SK-N-SH (cell line): Measurements from ENCODE around the gene COL17A1. TPM values are rescaled to one million over a fixed set of nuclear protein-coding genes. Genes with fewer than 3 reads are reported as not detected.

Source experiments
- CTCF ChIA-PET: fragments of 300-600, 350-600 bp; formaldehyde crosslinking; extraction: SDS; loops from one replicate; lab custom pipeline; 2021; lab: Yijun Ruan, JAX
- POLR2A ChIA-PET: fragments of 350-600 bp; sonication (Branson Sonifier 250); formaldehyde crosslinking; extraction: SDS; loops from one replicate; lab custom pipeline; 2020; ENCODE audit warnings: antibody characterized with exemption, inconsistent platforms; lab: Yijun Ruan, JAX
- DNase-seq: peaks from one replicate; pipeline ENCODE4 v3.0.0; 2012
- H2AFZ ChIP-seq: fragments of 200-600 bp; sonication (generic); 2 replicates; pipeline ENCODE4 v1.8.1; 2016; ENCODE audit warnings: antibody characterized with exemption, mild to moderate bottlenecking, low read depth
- H3F3A ChIP-seq: fragments of 200-600 bp; sonication (generic); replicated peaks from 2 replicates; pipeline ENCODE3; 2016; ENCODE audit warnings: antibody characterized with exemption, mild to moderate bottlenecking; ENCODE audit not compliant: insufficient read depth
- H3K27ac ChIP-seq, 2 experiments: fragments of 200-500 bp in 1 of 2; fragments of 200-600 bp in 1 of 2; sonication (Bioruptor generic) in 1 of 2; sonication (generic), shearing (Covaris generic) in 1 of 2; 2 replicates each; pipeline versions ENCODE4 v1.5.1 to v1.6.1; 2014 to 2016; ENCODE audit warnings: low read depth in 2 of 2, inconsistent platforms in 1 of 2, low read length in 1 of 2, mild to moderate bottlenecking in 1 of 2, mixed read lengths in 1 of 2
- H3K27me3 ChIP-seq: fragments of 200-600 bp; sonication (generic), shearing (Covaris generic); 2 replicates; pipeline ENCODE4 v1.6.1; 2016; ENCODE audit warnings: mixed run types; ENCODE audit not compliant: insufficient read depth
- H3K36me3 ChIP-seq, 2 experiments: fragments of 200-500 bp in 1 of 2; fragments of 200-600 bp in 1 of 2; sonication (Bioruptor generic) in 1 of 2; sonication (generic) in 1 of 2; replicated peaks in 1 of 2; 2 replicates each; pipeline versions ENCODE3 to v1.5.1; 2014 to 2016; ENCODE audit warnings: low read length in 1 of 2, mild to moderate bottlenecking in 1 of 2; ENCODE audit not compliant: insufficient read depth in 2 of 2, control insufficient read depth in 1 of 2
- H3K4me1 ChIP-seq, 2 experiments: fragments of 200-500 bp in 1 of 2; fragments of 200-600 bp in 1 of 2; sonication (Bioruptor generic) in 1 of 2; sonication (generic), shearing (Covaris generic) in 1 of 2; 2 replicates each; pipeline versions ENCODE4 v1.5.1 to v1.6.1; 2014 to 2016; ENCODE audit warnings: low read depth in 1 of 2, low read length in 1 of 2, mixed run types in 1 of 2; ENCODE audit not compliant: insufficient read depth in 2 of 2, control insufficient read depth in 1 of 2
- H3K4me2 ChIP-seq: fragments of 200-600 bp; sonication (generic), shearing (Covaris generic); 2 replicates; pipeline ENCODE4 v1.6.1; 2017; ENCODE audit warnings: mixed run types
- H3K4me3 ChIP-seq, 2 experiments: fragments of 200-500 bp in 1 of 2; fragments of 200-600 bp in 1 of 2; sonication (Bioruptor generic) in 1 of 2; sonication (generic), shearing (Covaris generic) in 1 of 2; 2 replicates each; pipeline versions ENCODE4 v1.5.1 to v1.8.1; 2014 to 2016; ENCODE audit warnings: low read depth in 2 of 2, inconsistent platforms in 1 of 2, low read length in 1 of 2, mild to moderate bottlenecking in 1 of 2, mixed read lengths in 1 of 2, moderate library complexity in 1 of 2
- H3K79me2 ChIP-seq: fragments of 200-600 bp; sonication (generic); 2 replicates; pipeline ENCODE4 v1.8.1; 2017; ENCODE audit warnings: mild to moderate bottlenecking; ENCODE audit not compliant: insufficient read depth
- H3K9ac ChIP-seq: fragments of 200-600 bp; sonication (generic); 2 replicates; pipeline ENCODE4 v1.6.1; 2017; ENCODE audit warnings: mixed run types
- H3K9me2 ChIP-seq: fragments of 200-600 bp; sonication (generic); 2 replicates; pipeline ENCODE4 v1.6.1; 2017; ENCODE audit warnings: mixed run types
- H3K9me3 ChIP-seq: fragments of 200-600 bp; sonication (generic); 2 replicates; pipeline ENCODE4 v1.6.1; 2017; ENCODE audit warnings: mixed run types, mild to moderate bottlenecking, moderate library complexity
- H4K20me1 ChIP-seq: fragments of 200-600 bp; sonication (generic); 2 replicates; pipeline ENCODE4 v1.6.1; 2017; ENCODE audit warnings: mild to moderate bottlenecking, mixed run types; ENCODE audit not compliant: insufficient read depth
- CHD2 ChIP-seq: fragments of 150-350 bp; IDR thresholded peaks from 2 replicates; pipeline ENCODE4 v1.6.1; 2018; ENCODE audit warnings: low read length; ENCODE audit not compliant: partially characterized antibody
- ELF1 ChIP-seq: IDR thresholded peaks from 2 replicates; pipeline ENCODE4 v1.4.0; 2012
- EZH2phosphoT487 ChIP-seq: fragments of 200-600 bp; sonication (generic); IDR thresholded peaks from 2 replicates; pipeline ENCODE4 v1.6.1; 2017; ENCODE audit warnings: low read depth, mixed run types, mild to moderate bottlenecking, antibody characterized with exemption, moderate library complexity, borderline replicate concordance
- FOSL2 ChIP-seq: IDR thresholded peaks from 2 replicates; pipeline ENCODE4 v1.4.0; 2012; ENCODE audit warnings: low read depth, mild to moderate bottlenecking, moderate library complexity, borderline replicate concordance
- FOXM1 ChIP-seq: IDR thresholded peaks from 2 replicates; pipeline ENCODE4 v1.4.0; 2012; ENCODE audit warnings: low read depth, mild to moderate bottlenecking
- GABPA ChIP-seq: IDR thresholded peaks from 2 replicates; pipeline ENCODE4 v1.4.0; 2012; ENCODE audit warnings: low read depth, mild to moderate bottlenecking
- IRF3 ChIP-seq: fragments of 150-350 bp; IDR thresholded peaks from 2 replicates; pipeline ENCODE4 v1.6.1; 2016; ENCODE audit warnings: mild to moderate bottlenecking, low read depth, low read length
- JUND ChIP-seq: IDR thresholded peaks from 2 replicates; pipeline ENCODE4 v1.4.0; 2012
- NFIC ChIP-seq: IDR thresholded peaks from 2 replicates; pipeline ENCODE4 v1.4.0; 2012; ENCODE audit warnings: borderline replicate concordance
- RAD21 ChIP-seq: IDR thresholded peaks from 2 replicates; pipeline ENCODE4 v1.6.1; 2012; ENCODE audit warnings: mild to moderate bottlenecking, low read length
- RFX5 ChIP-seq: IDR thresholded peaks from 2 replicates; pipeline ENCODE4 v1.6.1; 2012; ENCODE audit warnings: mild to moderate bottlenecking, improper control_type of control experiment, low read length
- TCF12 ChIP-seq: IDR thresholded peaks from 2 replicates; pipeline ENCODE4 v1.4.0; 2012
- USF2 ChIP-seq: fragments of 150-350 bp; IDR thresholded peaks from 2 replicates; pipeline ENCODE4 v1.6.1; 2017; ENCODE audit warnings: antibody characterized with exemption, low read length, low read depth, borderline replicate concordance
- YY1 ChIP-seq: IDR thresholded peaks from 2 replicates; pipeline ENCODE4 v1.4.0; 2012; ENCODE audit warnings: low read depth, mild to moderate bottlenecking
- WGBS: methylation state at CpG from one replicate; pipeline ENCODE4 v1.1.6; 2017; ENCODE audit warnings: low lambda C conversion rate; 5-methylcytosine and 5-hydroxymethylcytosine counted together
- polyA plus RNA-seq, 3 experiments: library from polyadenylated mRNA; depleted of rRNA; stranded (reverse); fragments of >200 nt; gene quantifications; 2 replicates each; pipeline ENCODE4 v1.2.3, GENCODE V29; 2012
- TF ChIP-seq, protein P1 (sequence below): fragments of 200-600 bp; sonication (generic); IDR thresholded peaks from 2 replicates; pipeline ENCODE4 v1.6.1; 2017; ENCODE audit warnings: antibody characterized with exemption, mild to moderate bottlenecking, moderate library complexity
- TF ChIP-seq, protein P2 (sequence below): IDR thresholded peaks from 2 replicates; pipeline ENCODE4 v1.6.1; 2012; ENCODE audit warnings: mild to moderate bottlenecking, low read depth, low read length, moderate library complexity
- TF ChIP-seq, protein P3 (sequence below): IDR thresholded peaks from 2 replicates; pipeline ENCODE4 v1.4.0; 2012; ENCODE audit warnings: low read depth, borderline replicate concordance
- TF ChIP-seq, protein P4 (sequence below): IDR thresholded peaks from 2 replicates; pipeline ENCODE4 v1.4.0; 2012; ENCODE audit warnings: low read depth, borderline replicate concordance

COL17A1 gene
- polyA plus RNA-seq, 1 of the 3 experiments (the other 2 are of a cell fraction): 0.12 TPM

DNA sequence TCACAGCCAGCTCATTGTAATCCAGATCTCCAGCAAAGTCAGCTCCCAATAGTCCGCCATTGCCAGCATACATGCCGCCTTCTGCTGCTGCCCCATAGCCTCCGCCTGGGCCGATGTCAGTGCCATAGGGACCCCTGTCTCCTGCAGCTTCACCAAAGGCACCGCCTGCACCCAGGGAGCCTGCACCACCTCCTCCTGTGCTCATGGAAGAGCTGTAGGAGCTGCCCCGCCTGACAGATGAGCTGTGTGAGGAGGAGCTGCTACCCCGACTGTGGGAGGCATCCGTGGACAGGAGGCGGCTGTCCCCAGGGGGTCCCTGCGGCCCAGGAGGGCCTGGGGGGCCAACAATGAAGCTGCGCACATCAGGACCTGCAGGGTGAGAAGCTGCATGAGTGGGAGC lies 51.7 kb downstream of the COL17A1 start (continued):
- TF ChIP-seq IRF3 (no peak), RAD21 (no peak), GABPA (no peak), FOSL2 (no peak), JUND (no peak), USF2 (no peak)

GRCh38 chr10:104033401-104033930 lies 52.2 kb downstream of the COL17A1 start:
- ChIA-PET CTCF (interaction anchor here (0.8 to 1.4 kb wide), 2 partner anchors 20 to 26 kb away, joined by 3 read pairs; no protein-coding TSS in a partner anchor), POLR2A (no interaction called here)
- H3K27ac ChIP-seq: no peak overlapping the region
- H3K36me3 ChIP-seq: peaks cover 20 to 27% of the 10 kb centered on the region in 2 experiments
- H4K20me1 ChIP-seq: no peaks in the 10 kb centered on the region
- TF ChIP-seq, protein P1, sequence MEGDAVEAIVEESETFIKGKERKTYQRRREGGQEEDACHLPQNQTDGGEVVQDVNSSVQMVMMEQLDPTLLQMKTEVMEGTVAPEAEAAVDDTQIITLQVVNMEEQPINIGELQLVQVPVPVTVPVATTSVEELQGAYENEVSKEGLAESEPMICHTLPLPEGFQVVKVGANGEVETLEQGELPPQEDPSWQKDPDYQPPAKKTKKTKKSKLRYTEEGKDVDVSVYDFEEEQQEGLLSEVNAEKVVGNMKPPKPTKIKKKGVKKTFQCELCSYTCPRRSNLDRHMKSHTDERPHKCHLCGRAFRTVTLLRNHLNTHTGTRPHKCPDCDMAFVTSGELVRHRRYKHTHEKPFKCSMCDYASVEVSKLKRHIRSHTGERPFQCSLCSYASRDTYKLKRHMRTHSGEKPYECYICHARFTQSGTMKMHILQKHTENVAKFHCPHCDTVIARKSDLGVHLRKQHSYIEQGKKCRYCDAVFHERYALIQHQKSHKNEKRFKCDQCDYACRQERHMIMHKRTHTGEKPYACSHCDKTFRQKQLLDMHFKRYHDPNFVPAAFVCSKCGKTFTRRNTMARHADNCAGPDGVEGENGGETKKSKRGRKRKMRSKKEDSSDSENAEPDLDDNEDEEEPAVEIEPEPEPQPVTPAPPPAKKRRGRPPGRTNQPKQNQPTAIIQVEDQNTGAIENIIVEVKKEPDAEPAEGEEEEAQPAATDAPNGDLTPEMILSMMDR: no peak
- TF ChIP-seq CHD2: no peak
- TF ChIP-seq JUND: no peak
- TF ChIP-seq ELF1: no peak
- no peak for TF ChIP-seq FOXM1
- no peak for TF ChIP-seq IRF3
- TF ChIP-seq, protein P2, sequence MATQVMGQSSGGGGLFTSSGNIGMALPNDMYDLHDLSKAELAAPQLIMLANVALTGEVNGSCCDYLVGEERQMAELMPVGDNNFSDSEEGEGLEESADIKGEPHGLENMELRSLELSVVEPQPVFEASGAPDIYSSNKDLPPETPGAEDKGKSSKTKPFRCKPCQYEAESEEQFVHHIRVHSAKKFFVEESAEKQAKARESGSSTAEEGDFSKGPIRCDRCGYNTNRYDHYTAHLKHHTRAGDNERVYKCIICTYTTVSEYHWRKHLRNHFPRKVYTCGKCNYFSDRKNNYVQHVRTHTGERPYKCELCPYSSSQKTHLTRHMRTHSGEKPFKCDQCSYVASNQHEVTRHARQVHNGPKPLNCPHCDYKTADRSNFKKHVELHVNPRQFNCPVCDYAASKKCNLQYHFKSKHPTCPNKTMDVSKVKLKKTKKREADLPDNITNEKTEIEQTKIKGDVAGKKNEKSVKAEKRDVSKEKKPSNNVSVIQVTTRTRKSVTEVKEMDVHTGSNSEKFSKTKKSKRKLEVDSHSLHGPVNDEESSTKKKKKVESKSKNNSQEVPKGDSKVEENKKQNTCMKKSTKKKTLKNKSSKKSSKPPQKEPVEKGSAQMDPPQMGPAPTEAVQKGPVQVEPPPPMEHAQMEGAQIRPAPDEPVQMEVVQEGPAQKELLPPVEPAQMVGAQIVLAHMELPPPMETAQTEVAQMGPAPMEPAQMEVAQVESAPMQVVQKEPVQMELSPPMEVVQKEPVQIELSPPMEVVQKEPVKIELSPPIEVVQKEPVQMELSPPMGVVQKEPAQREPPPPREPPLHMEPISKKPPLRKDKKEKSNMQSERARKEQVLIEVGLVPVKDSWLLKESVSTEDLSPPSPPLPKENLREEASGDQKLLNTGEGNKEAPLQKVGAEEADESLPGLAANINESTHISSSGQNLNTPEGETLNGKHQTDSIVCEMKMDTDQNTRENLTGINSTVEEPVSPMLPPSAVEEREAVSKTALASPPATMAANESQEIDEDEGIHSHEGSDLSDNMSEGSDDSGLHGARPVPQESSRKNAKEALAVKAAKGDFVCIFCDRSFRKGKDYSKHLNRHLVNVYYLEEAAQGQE: no peak
- TF ChIP-seq GABPA: no peak
- TF ChIP-seq YY1: no peak
- no peak for TF ChIP-seq EZH2phosphoT487
- TF ChIP-seq, protein P3, sequence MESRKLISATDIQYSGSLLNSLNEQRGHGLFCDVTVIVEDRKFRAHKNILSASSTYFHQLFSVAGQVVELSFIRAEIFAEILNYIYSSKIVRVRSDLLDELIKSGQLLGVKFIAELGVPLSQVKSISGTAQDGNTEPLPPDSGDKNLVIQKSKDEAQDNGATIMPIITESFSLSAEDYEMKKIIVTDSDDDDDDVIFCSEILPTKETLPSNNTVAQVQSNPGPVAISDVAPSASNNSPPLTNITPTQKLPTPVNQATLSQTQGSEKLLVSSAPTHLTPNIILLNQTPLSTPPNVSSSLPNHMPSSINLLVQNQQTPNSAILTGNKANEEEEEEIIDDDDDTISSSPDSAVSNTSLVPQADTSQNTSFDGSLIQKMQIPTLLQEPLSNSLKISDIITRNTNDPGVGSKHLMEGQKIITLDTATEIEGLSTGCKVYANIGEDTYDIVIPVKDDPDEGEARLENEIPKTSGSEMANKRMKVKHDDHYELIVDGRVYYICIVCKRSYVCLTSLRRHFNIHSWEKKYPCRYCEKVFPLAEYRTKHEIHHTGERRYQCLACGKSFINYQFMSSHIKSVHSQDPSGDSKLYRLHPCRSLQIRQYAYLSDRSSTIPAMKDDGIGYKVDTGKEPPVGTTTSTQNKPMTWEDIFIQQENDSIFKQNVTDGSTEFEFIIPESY: no peak
- no peak for TF ChIP-seq RFX5
- no peak for TF ChIP-seq NFIC
- TF ChIP-seq, protein P4, sequence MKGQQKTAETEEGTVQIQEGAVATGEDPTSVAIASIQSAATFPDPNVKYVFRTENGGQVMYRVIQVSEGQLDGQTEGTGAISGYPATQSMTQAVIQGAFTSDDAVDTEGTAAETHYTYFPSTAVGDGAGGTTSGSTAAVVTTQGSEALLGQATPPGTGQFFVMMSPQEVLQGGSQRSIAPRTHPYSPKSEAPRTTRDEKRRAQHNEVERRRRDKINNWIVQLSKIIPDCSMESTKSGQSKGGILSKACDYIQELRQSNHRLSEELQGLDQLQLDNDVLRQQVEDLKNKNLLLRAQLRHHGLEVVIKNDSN: no peak
- no peak for TF ChIP-seq TCF12
- H3K4me2 ChIP-seq: no peak overlapping the region
- WGBS: 83% methylated on average over 10 of the region's 12 CpGs
- H3K9ac ChIP-seq: no peak overlapping the region
- no peak overlapping the region for H2AFZ ChIP-seq
- H3F3A ChIP-seq: peaks cover 3% of the 10 kb centered on the region
- no peaks in the 10 kb centered on the region for H3K9me2 ChIP-seq
- no peaks in the 10 kb centered on the region for H3K4me1 ChIP-seq
- no peaks in the 10 kb centered on the region for H3K79me2 ChIP-seq
- no peak overlapping the region for H3K4me3 ChIP-seq
- no peak for DNase-seq
- H3K27me3 ChIP-seq: no peaks in the 10 kb centered on the region
- no peaks in the 10 kb centered on the region for H3K9me3 ChIP-seq
